ENCODE data around the gene SLC35E1.

GRCh38 chr19:16573925-16574324 lies 1.7 kb upstream of the SLC35E1 start:
- TF ChIP-seq CTCF (IDR thresholded peaks at IDR 0.05) (no peak), SIN3A (IDR thresholded peaks at IDR 0.05; ENCODE audit: borderline replicate concordance, insufficient read depth, low read depth, low read length) (no peak), POLR2AphosphoS5 (IDR thresholded peaks at IDR 0.05; ENCODE audit: low read depth, low read length) (no peak), TCF7L2 (IDR thresholded peaks at IDR 0.05; ENCODE audit: low read depth, low read length) (no peak)
- TF ChIP-seq, protein P1, sequence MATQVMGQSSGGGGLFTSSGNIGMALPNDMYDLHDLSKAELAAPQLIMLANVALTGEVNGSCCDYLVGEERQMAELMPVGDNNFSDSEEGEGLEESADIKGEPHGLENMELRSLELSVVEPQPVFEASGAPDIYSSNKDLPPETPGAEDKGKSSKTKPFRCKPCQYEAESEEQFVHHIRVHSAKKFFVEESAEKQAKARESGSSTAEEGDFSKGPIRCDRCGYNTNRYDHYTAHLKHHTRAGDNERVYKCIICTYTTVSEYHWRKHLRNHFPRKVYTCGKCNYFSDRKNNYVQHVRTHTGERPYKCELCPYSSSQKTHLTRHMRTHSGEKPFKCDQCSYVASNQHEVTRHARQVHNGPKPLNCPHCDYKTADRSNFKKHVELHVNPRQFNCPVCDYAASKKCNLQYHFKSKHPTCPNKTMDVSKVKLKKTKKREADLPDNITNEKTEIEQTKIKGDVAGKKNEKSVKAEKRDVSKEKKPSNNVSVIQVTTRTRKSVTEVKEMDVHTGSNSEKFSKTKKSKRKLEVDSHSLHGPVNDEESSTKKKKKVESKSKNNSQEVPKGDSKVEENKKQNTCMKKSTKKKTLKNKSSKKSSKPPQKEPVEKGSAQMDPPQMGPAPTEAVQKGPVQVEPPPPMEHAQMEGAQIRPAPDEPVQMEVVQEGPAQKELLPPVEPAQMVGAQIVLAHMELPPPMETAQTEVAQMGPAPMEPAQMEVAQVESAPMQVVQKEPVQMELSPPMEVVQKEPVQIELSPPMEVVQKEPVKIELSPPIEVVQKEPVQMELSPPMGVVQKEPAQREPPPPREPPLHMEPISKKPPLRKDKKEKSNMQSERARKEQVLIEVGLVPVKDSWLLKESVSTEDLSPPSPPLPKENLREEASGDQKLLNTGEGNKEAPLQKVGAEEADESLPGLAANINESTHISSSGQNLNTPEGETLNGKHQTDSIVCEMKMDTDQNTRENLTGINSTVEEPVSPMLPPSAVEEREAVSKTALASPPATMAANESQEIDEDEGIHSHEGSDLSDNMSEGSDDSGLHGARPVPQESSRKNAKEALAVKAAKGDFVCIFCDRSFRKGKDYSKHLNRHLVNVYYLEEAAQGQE (IDR thresholded peaks at IDR 0.05; ENCODE audit: insufficient read depth in 1 of 2, low read depth in 2 of 2, low read length in 1 of 2): no peak
